HL-60 (cell line): ENCODE results near the gene PSMC2.

Experiments used
- DNase-seq, 2 experiments: peaks; one replicate each; pipeline ENCODE4 v3.0.0-alpha.2; 2010 to 2020; ENCODE audit warnings: low read depth in 1 of 2, low spot score in 1 of 2
- H3K27ac ChIP-seq: fragments of 250-450 bp; sonication (Bioruptor Pico); replicated peaks from 2 replicates; pipeline ENCODE4 v1.5.1; 2020; ENCODE audit warnings: mild to moderate bottlenecking, moderate library complexity
- H3K27me3 ChIP-seq: fragments of 250-450 bp; sonication (Bioruptor Pico); 2 replicates; pipeline ENCODE4 v1.5.1; 2021; ENCODE audit warnings: mild to moderate bottlenecking, moderate library complexity; ENCODE audit not compliant: insufficient read depth, poor library complexity, severe bottlenecking
- H3K4me3 ChIP-seq: replicated peaks from 2 replicates; pipeline ENCODE4 v1.5.1; 2011; ENCODE audit warnings: mild to moderate bottlenecking, control low read depth, low read length; ENCODE audit not compliant: insufficient read depth
- GABPA ChIP-seq: IDR thresholded peaks from 2 replicates; pipeline ENCODE4 v1.6.1; 2012; ENCODE audit warnings: low read depth
- POLR2AphosphoS5 ChIP-seq: IDR thresholded peaks from 2 replicates; pipeline ENCODE4 v1.6.1; 2012; ENCODE audit warnings: low read depth
- SPI1 ChIP-seq: IDR thresholded peaks from 2 replicates; pipeline ENCODE4 v1.6.1; 2012; ENCODE audit warnings: low read depth, mild to moderate bottlenecking, borderline replicate concordance
- TF ChIP-seq, protein P1 (sequence below): IDR thresholded peaks from 2 replicates; pipeline ENCODE4 v1.6.1; 2012; ENCODE audit warnings: low read depth; ENCODE audit not compliant: insufficient replicate concordance
- TF ChIP-seq, protein P2 (sequence below): IDR thresholded peaks from one replicate; pipeline ENCODE4 v1.5.1; 2011; ENCODE audit warnings: low read length, control low read depth, inconsistent platforms; ENCODE audit not compliant: insufficient read depth

PSMC2 gene

DNA sequence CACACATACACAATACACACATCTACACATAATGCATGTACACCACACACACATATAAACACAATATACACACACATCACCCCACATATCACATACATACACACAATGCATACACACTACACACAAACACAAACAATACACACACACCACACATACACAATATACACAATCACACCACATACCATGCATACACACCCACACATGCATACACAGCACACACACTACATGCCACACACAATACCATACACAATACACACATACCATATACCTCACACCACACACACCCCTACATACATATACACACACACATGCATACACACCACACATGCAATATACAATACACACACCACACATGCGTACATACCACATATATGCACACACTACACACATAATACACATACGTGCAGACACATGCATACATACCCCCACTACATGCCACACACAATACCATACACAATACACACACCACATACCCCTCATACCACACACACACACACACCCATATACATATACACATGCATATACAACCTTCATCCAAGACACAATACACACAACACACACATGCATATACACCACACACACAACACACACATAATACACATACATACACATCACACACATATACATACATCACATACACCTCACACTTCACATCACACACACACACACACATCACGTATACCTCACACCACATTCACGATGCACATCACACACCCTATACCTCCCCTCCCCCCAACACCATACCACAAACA lies 34.0 kb downstream of the PSMC2 start:
- H3K27me3 ChIP-seq: no peaks in the 10 kb centered on the region
- H3K27ac ChIP-seq: no peak overlapping the region
- DNase-seq: no peak
- no peak overlapping the region for H3K4me3 ChIP-seq
- TF ChIP-seq GABPA (no peak), SPI1 (no peak), POLR2AphosphoS5 (no peak)
- TF ChIP-seq, protein P1, sequence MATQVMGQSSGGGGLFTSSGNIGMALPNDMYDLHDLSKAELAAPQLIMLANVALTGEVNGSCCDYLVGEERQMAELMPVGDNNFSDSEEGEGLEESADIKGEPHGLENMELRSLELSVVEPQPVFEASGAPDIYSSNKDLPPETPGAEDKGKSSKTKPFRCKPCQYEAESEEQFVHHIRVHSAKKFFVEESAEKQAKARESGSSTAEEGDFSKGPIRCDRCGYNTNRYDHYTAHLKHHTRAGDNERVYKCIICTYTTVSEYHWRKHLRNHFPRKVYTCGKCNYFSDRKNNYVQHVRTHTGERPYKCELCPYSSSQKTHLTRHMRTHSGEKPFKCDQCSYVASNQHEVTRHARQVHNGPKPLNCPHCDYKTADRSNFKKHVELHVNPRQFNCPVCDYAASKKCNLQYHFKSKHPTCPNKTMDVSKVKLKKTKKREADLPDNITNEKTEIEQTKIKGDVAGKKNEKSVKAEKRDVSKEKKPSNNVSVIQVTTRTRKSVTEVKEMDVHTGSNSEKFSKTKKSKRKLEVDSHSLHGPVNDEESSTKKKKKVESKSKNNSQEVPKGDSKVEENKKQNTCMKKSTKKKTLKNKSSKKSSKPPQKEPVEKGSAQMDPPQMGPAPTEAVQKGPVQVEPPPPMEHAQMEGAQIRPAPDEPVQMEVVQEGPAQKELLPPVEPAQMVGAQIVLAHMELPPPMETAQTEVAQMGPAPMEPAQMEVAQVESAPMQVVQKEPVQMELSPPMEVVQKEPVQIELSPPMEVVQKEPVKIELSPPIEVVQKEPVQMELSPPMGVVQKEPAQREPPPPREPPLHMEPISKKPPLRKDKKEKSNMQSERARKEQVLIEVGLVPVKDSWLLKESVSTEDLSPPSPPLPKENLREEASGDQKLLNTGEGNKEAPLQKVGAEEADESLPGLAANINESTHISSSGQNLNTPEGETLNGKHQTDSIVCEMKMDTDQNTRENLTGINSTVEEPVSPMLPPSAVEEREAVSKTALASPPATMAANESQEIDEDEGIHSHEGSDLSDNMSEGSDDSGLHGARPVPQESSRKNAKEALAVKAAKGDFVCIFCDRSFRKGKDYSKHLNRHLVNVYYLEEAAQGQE: no peak
- TF ChIP-seq, protein P2, sequence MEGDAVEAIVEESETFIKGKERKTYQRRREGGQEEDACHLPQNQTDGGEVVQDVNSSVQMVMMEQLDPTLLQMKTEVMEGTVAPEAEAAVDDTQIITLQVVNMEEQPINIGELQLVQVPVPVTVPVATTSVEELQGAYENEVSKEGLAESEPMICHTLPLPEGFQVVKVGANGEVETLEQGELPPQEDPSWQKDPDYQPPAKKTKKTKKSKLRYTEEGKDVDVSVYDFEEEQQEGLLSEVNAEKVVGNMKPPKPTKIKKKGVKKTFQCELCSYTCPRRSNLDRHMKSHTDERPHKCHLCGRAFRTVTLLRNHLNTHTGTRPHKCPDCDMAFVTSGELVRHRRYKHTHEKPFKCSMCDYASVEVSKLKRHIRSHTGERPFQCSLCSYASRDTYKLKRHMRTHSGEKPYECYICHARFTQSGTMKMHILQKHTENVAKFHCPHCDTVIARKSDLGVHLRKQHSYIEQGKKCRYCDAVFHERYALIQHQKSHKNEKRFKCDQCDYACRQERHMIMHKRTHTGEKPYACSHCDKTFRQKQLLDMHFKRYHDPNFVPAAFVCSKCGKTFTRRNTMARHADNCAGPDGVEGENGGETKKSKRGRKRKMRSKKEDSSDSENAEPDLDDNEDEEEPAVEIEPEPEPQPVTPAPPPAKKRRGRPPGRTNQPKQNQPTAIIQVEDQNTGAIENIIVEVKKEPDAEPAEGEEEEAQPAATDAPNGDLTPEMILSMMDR: no peak

DNA sequence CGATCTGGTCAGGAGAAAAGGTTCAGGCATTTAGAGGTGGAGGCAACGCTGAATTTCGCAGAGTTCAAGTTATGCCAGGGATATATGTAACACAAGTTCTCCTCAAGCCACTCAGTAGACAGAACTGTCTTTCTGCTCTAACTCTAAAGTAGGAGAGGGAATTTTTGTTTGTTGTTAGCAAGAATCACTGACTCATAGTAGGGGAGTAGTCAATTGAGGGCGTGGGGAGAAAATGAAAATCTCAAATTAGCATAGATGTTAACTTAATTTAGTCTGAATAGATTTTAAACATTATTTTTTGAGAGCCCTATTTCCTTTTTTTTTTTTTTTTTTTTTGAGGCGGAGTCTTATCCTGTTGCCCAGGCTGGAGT lies 34.6 kb downstream of the PSMC2 start:
- no peak for TF ChIP-seq GABPA
- TF ChIP-seq, protein P2: no peak
- no peak for TF ChIP-seq SPI1
- TF ChIP-seq, protein P1: no peak
- TF ChIP-seq POLR2AphosphoS5: no peak

DNA sequence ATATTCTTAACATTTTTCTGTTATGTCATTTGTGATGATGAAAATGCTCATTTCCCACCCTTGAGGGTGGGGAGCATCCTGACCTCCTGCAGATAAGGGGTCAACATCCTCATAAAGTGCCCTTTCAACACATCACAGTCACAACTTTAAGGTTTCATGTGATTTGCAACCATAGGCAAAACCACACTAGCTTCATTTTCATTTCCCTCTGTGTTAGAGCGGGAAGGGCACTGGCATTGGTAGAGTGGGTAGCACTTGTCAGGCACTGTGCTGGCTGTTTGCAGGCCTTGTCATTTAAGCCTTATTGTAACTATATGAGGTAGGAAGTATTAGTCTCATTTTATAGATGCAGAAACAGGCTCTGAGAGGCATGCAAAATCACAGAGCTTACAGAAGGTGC lies 39.8 kb downstream of the PSMC2 start:
- DNase-seq: no peak
- no peak overlapping the region for H3K4me3 ChIP-seq
- no peak for TF ChIP-seq GABPA
- no peak for TF ChIP-seq POLR2AphosphoS5
- TF ChIP-seq, protein P1: no peak
- TF ChIP-seq, protein P2: no peak
- no peak for TF ChIP-seq SPI1
- no peaks in the 10 kb centered on the region for H3K27me3 ChIP-seq
- H3K27ac ChIP-seq: no peak overlapping the region

More for the DNA sequence above, 34.6 kb downstream of the PSMC2 start:
- no peak overlapping the region for H3K27ac ChIP-seq
- H3K4me3 ChIP-seq: no peak overlapping the region
- H3K27me3 ChIP-seq: no peaks in the 10 kb centered on the region
- no peak for DNase-seq
